ENCODE results near the gene WDR38.

WDR38 gene

GRCh38 chr9:124855944-124856765, 2.9 kb downstream of the WDR38 start:
- Histone ChIP-seq H3K36me3 (ENCODE audit: insufficient read depth, low read length) (peaks cover 53% of the 10 kb centered on the region), H2AFZ (ENCODE audit: low read length) (no peak overlapping the region), H3K79me2 (ENCODE audit: insufficient read depth, low read length) (peaks cover 50% of the 10 kb centered on the region), H3K9ac (ENCODE audit: low read depth, low read length, poor library complexity, severe bottlenecking) (no peak overlapping the region), H3F3A (ENCODE audit: low read depth) (peaks cover 6% of the 10 kb centered on the region; the same call in 1 of the 2 replicates), H4K20me1 (ENCODE audit: insufficient read depth, low read length, poor library complexity, severe bottlenecking) (peaks cover 47% of the 10 kb centered on the region), H3K9me3 (ENCODE audit: insufficient read depth, low read depth, low read length) (no peaks in the 10 kb centered on the region), H3K4me2 (ENCODE audit: low read depth, low read length, poor library complexity, severe bottlenecking) (no peak overlapping the region), H3K4me1 (ENCODE audit: insufficient read depth, low read length, poor library complexity, severe bottlenecking) (peaks cover 25% of the 10 kb centered on the region), H3K4me3 (ENCODE audit: low read length, poor library complexity, severe bottlenecking) (no peak overlapping the region), H3K9me2 (replicated peaks; ENCODE audit: low read depth, low read length) (no peaks in the 10 kb centered on the region), H3K27me3 (ENCODE audit: insufficient read depth, low read length, poor library complexity, severe bottlenecking) (peaks cover 3% of the 10 kb centered on the region)
- TF ChIP-seq EZH2phosphoT487 (IDR thresholded peaks at IDR 0.05; ENCODE audit: borderline replicate concordance) (no peak), CTCF (conservative IDR thresholded peaks at IDR 0.05; ENCODE audit: low read length) (peak; percentile 45)

GRCh38 chr9:124857533-124858162, 4.4 kb downstream of the WDR38 start:
- no peak overlapping the region for H3K9ac ChIP-seq (ENCODE audit: low read depth, low read length, poor library complexity, severe bottlenecking)
- no peaks in the 10 kb centered on the region for H3K9me3 ChIP-seq (ENCODE audit: insufficient read depth, low read depth, low read length)
- TF ChIP-seq CTCF (conservative IDR thresholded peaks at IDR 0.05; ENCODE audit: low read length) = no peak
- no peak for TF ChIP-seq EZH2phosphoT487 (IDR thresholded peaks at IDR 0.05; ENCODE audit: borderline replicate concordance)
- H3K4me1 ChIP-seq (ENCODE audit: insufficient read depth, low read length, poor library complexity, severe bottlenecking) = peaks cover 25% of the 10 kb centered on the region
- peaks cover 53% of the 10 kb centered on the region for H3K36me3 ChIP-seq (ENCODE audit: insufficient read depth, low read length)
- peaks cover 10% of the 10 kb centered on the region for H3K27me3 ChIP-seq (ENCODE audit: insufficient read depth, low read length, poor library complexity, severe bottlenecking)
- peaks cover 53% of the 10 kb centered on the region for H4K20me1 ChIP-seq (ENCODE audit: insufficient read depth, low read length, poor library complexity, severe bottlenecking)
- H3K4me3 ChIP-seq (ENCODE audit: low read length, poor library complexity, severe bottlenecking) = no peak overlapping the region
- H3K4me2 ChIP-seq (ENCODE audit: low read depth, low read length, poor library complexity, severe bottlenecking) = no peak overlapping the region
- no peaks in the 10 kb centered on the region for H3K9me2 ChIP-seq (replicated peaks; ENCODE audit: low read depth, low read length)
- peaks cover 6% of the 10 kb centered on the region; the same call in 1 of the 2 replicates for H3F3A ChIP-seq (ENCODE audit: low read depth)
- H3K79me2 ChIP-seq (ENCODE audit: insufficient read depth, low read length) = peaks cover 56% of the 10 kb centered on the region
- H2AFZ ChIP-seq (ENCODE audit: low read length) = no peak overlapping the region

- Histone ChIP-seq H2AFZ (ENCODE audit: low read length) (no peak overlapping the region), H3K9ac (ENCODE audit: low read depth, low read length, poor library complexity, severe bottlenecking) (peak overlapping the region; percentile 97), H3K79me2 (ENCODE audit: insufficient read depth, low read length) (peaks cover 56% of the 10 kb centered on the region), H3K4me1 (ENCODE audit: insufficient read depth, low read length, poor library complexity, severe bottlenecking) (peaks cover 25% of the 10 kb centered on the region), H3K4me2 (ENCODE audit: low read depth, low read length, poor library complexity, severe bottlenecking) (peak overlapping the region; percentile 100), H4K20me1 (ENCODE audit: insufficient read depth, low read length, poor library complexity, severe bottlenecking) (peaks cover 53% of the 10 kb centered on the region), H3F3A (ENCODE audit: low read depth) (peaks cover 6% of the 10 kb centered on the region; the same call in 1 of the 2 replicates), H3K27me3 (ENCODE audit: insufficient read depth, low read length, poor library complexity, severe bottlenecking) (peaks cover 10% of the 10 kb centered on the region), H3K9me2 (replicated peaks; ENCODE audit: low read depth, low read length) (no peaks in the 10 kb centered on the region), H3K36me3 (ENCODE audit: insufficient read depth, low read length) (peaks cover 53% of the 10 kb centered on the region), H3K4me3 (ENCODE audit: low read length, poor library complexity, severe bottlenecking) (peak overlapping the region; percentile 97), H3K9me3 (ENCODE audit: insufficient read depth, low read depth, low read length) (no peaks in the 10 kb centered on the region)
- TF ChIP-seq EZH2phosphoT487 (IDR thresholded peaks at IDR 0.05; ENCODE audit: borderline replicate concordance) = no peak
- TF ChIP-seq CTCF (conservative IDR thresholded peaks at IDR 0.05; ENCODE audit: low read length) = no peak
Measured at GRCh38 chr9:124858330-124859046, 5.2 kb downstream of the WDR38 start.

Measured in Loucy (cell line).